Naive B cell (primary cell): ENCODE data around the gene ADSL. TPM values are rescaled to one million over a fixed set of nuclear protein-coding genes. Genes with fewer than 3 reads are reported as not detected.

Experiments
- ATAC-seq, 2 donors: fragments of 150-1000 bp; cut with Tn5 transposase; 2 replicates each; pipeline ENCODE4 v1.10.0; 2021; ENCODE audit warnings: low read depth in 2 of 2, mild to moderate bottlenecking in 2 of 2, moderate library complexity in 2 of 2
- DNase-seq: peaks from one replicate; pipeline ENCODE4 v3.0.0; 2022
- H3K27ac Mint-ChIP-seq, 6 donors: one replicate each; pipeline ENCODE4 v1.8.0; 2020 to 2022; ENCODE audit warnings: mild to moderate bottlenecking in 6 of 6, mixed read lengths in 6 of 6, moderate library complexity in 5 of 6, inconsistent platforms in 2 of 6
- H3K27me3 Mint-ChIP-seq, 3 donors: one replicate each; pipeline ENCODE4 v1.8.0; 2021 to 2022; ENCODE audit warnings: mixed read lengths in 3 of 3, mild to moderate bottlenecking in 1 of 3
- H3K36me3 Mint-ChIP-seq, 2 donors: one replicate each; pipeline ENCODE4 v1.8.0; 2020 to 2022; ENCODE audit warnings: mixed read lengths in 2 of 2, inconsistent platforms in 1 of 2, mild to moderate bottlenecking in 1 of 2
- H3K4me1 Mint-ChIP-seq, 3 donors: one replicate each; pipeline ENCODE4 v1.8.0; 2020 to 2022; ENCODE audit warnings: mixed read lengths in 3 of 3, inconsistent platforms in 1 of 3, mild to moderate bottlenecking in 1 of 3, moderate library complexity in 1 of 3
- H3K4me3 Mint-ChIP-seq, 8 donors: one replicate each; pipeline ENCODE4 v1.8.0; 2020 to 2022; ENCODE audit warnings: mild to moderate bottlenecking in 8 of 8, mixed read lengths in 8 of 8, moderate library complexity in 8 of 8, inconsistent platforms in 2 of 8
- H3K9me3 Mint-ChIP-seq, 7 donors: one replicate each; pipeline ENCODE4 v1.8.0; 2020 to 2022; ENCODE audit warnings: mixed read lengths in 7 of 7, mild to moderate bottlenecking in 5 of 7, inconsistent platforms in 2 of 7, moderate library complexity in 1 of 7
- polyA plus RNA-seq, 6 donors: library from polyadenylated mRNA; unstranded; fragments of 300-500 nt; fragmentation: Illumina TruSeq; gene quantifications; one replicate each; pipeline ENCODE4 v1.2.3, GENCODE V29; 2021; ENCODE audit warnings: low read depth in 6 of 6

The ADSL gene
- polyA plus RNA-seq, 6 donors from 2014 or later, result 44.4 to 73.3 (median 55.6) TPM

DNA sequence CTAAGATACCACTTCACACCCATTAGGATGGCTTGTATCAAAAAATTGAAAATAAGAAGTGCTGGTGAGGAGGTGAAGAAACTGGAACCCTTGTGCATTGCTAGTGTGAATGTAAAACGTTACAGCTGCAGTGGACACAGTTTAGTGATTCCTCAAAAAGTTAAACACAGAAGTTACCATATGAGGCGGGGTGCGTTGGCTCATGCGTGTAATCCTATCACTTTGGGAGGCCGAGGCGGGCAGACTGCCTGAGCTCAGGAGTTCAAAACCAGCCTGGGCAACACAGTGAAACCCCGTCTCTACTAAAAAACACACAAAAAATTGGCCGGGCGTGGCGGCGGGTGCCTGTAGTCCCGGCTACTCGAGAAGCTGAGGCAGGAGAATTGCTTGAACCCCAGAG is 67.6 kb downstream of the ADSL start:
- peaks cover 52 to 78% (median 75%) of the 10 kb centered on the region in 3 donors for H3K4me1 Mint-ChIP-seq
- peak; percentile 50 to 54 for ATAC-seq
- no peaks in the 10 kb centered on the region for H3K27me3 Mint-ChIP-seq
- H3K27ac Mint-ChIP-seq, result peak overlapping the region; percentile 89 to 98 (median 98)
- peaks cover 0 to 5% of the 10 kb centered on the region in 2 donors for H3K36me3 Mint-ChIP-seq
- peak; percentile 60 for DNase-seq
- peak overlapping the region; percentile 78 to 94 (median 90) for H3K4me3 Mint-ChIP-seq
- H3K9me3 Mint-ChIP-seq, result peaks cover 0 to 1% (median 0%) of the 10 kb centered on the region in 7 donors

- peak overlapping the region; percentile 78 to 94 (median 90) for H3K4me3 Mint-ChIP-seq
- H3K9me3 Mint-ChIP-seq, result peaks cover 0 to 1% (median 0%) of the 10 kb centered on the region in 7 donors
- peak overlapping the region; percentile 89 to 98 (median 98) for H3K27ac Mint-ChIP-seq
- H3K4me1 Mint-ChIP-seq, result peaks cover 53 to 78% (median 72%) of the 10 kb centered on the region in 3 donors
- peaks cover 0 to 5% of the 10 kb centered on the region in 2 donors for H3K36me3 Mint-ChIP-seq
- no peaks in the 10 kb centered on the region for H3K27me3 Mint-ChIP-seq
- ATAC-seq (no peak), DNase-seq (no peak)
These were observed 68.0 kb downstream of the ADSL start for GRCh38 chr22:40414311-40414710.

DNA sequence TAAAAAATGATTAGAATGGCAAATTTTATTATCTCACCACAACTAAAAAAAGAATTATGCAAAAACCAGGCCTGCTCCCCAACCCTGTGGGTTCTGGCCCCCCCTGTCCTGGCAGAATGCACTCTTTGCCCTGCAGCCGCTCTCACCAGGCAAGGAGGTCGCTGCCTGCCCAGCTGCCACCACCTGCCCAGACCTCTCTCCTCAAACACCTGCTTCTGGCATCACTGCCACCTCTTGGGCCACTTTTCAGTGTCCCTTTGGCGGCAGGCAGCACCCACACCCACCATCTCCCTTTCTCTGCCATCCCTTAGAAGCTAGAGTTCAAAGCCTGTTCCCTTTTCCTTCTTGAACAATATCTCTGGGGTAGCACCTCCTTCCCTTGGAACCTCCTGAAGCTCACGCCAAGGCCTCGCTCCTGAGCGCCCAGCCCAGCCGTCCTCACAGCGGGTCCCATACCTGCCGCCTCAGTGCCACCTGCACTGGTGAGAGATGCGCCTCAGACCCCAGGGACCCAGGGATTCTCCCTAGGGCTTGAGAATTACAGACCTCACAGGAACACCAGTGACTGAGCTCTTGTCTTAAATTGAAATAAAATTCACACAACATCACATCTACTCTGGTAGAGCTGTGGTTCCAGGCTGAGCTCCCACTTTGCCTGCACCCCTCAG is 68.7 kb downstream of the ADSL start:
- Mint-ChIP-seq H3K9me3 (peaks cover 0 to 1% (median 0%) of the 10 kb centered on the region in 7 donors), H3K4me1 (peaks cover 56 to 83% (median 70%) of the 10 kb centered on the region in 3 donors), H3K27me3 (no peaks in the 10 kb centered on the region), H3K4me3 (peak overlapping the region; percentile 78 to 94 (median 90)), H3K27ac (peak overlapping the region; percentile 89 to 98 (median 98)), H3K36me3 (peaks cover 0 to 5% of the 10 kb centered on the region in 2 donors)
- peak; percentile 34 to 38 for ATAC-seq
- peak; percentile 56 for DNase-seq

- ATAC-seq (peak; percentile 26), DNase-seq (peak; percentile 39)
- Mint-ChIP-seq H3K4me1 (peaks cover 56 to 79% (median 66%) of the 10 kb centered on the region in 3 donors), H3K27ac (peak overlapping the region; percentile 86 to 98 (median 94)), H3K27me3 (no peaks in the 10 kb centered on the region), H3K36me3 (peaks cover 0 to 5% of the 10 kb centered on the region in 2 donors), H3K9me3 (peaks cover 0 to 1% (median 0%) of the 10 kb centered on the region in 7 donors), H3K4me3 (peak overlapping the region; percentile 78 to 94 (median 90))
These were observed 69.4 kb downstream of the ADSL start for GRCh38 chr22:40415531-40416266.

DNA sequence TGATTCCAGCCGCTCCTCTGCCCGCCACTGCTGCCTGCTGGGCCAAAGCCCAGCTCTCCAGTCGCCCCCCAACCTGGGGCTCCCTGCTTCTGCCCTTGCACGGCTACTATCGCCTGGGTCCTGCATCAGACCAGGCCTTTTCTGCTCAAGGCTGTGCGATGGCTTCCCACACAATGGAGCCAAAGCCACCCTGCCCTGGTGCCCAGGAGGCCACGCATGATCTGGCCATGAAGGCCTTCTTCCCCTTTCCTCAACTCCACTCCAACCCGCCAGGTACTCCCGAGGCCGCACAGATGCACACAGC is 69.9 kb downstream of the ADSL start:
- no peak for DNase-seq
- peaks cover 0 to 1% (median 0%) of the 10 kb centered on the region in 7 donors for H3K9me3 Mint-ChIP-seq
- peaks cover under 1 to 5% of the 10 kb centered on the region in 2 donors for H3K36me3 Mint-ChIP-seq

DNA sequence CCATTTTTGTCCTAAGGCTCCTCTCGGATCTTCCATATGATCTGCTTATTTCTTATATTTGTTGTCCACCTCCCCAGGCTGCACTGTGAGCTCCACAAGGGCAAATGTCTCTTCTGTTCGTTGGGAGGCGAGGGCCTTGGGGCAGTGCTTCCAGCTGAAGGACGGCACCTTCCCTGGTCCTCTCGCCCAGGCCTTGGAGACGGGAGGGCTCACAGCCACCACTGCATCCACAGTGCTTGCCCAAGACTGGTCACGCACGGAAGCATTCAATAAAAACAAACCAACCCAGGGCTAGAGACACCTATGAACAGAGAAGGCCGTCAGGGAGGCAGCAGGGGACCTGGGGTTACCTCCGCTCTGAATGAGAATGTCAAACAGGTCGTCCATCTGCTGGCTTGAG is 70.3 kb downstream of the ADSL start:
- H3K4me1 Mint-ChIP-seq, result peaks cover 56 to 77% (median 64%) of the 10 kb centered on the region in 3 donors
- H3K4me3 Mint-ChIP-seq, result peak overlapping the region; percentile 53 to 93 (median 86)
- H3K9me3 Mint-ChIP-seq, result peaks cover 0 to 1% (median 0%) of the 10 kb centered on the region in 7 donors
- peaks cover 5 to 8% of the 10 kb centered on the region in 2 donors for H3K36me3 Mint-ChIP-seq
- H3K27ac Mint-ChIP-seq, result peak overlapping the region; percentile 86 to 98 (median 96)
- no peaks in the 10 kb centered on the region for H3K27me3 Mint-ChIP-seq
- no peak for ATAC-seq
- no peak for DNase-seq

More for the DNA sequence above, 69.9 kb downstream of the ADSL start:
- no peaks in the 10 kb centered on the region for H3K27me3 Mint-ChIP-seq
- ATAC-seq, result no peak
- peaks cover 56 to 77% (median 65%) of the 10 kb centered on the region in 3 donors for H3K4me1 Mint-ChIP-seq
- peak overlapping the region; percentile 79 to 98 (median 93) for H3K27ac Mint-ChIP-seq
- peak overlapping the region; percentile 71 to 93 (median 86) for H3K4me3 Mint-ChIP-seq

DNA sequence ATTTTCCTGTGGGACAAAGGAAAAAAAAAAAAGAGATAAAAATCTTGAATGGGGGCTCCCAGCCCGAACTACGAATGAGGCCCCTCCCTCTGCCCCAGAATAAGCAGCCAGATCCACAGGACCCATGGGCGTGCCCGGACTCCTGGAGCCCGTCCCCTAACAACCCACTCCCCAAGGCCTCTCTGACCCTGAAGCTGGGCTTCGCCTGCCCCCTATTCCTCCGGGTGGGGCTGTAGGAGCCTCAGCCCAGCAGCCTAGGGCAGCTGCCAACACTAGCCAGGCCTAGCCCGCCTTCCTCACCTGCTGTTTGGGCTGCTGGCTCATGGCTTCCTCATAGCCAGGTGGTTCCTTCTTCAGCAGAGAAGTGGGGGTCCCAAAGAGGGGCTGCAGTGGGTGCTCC is 70.7 kb downstream of the ADSL start:
- H3K4me1 Mint-ChIP-seq, result peaks cover 56 to 77% (median 64%) of the 10 kb centered on the region in 3 donors
- H3K9me3 Mint-ChIP-seq, result peaks cover 0 to 1% (median 0%) of the 10 kb centered on the region in 7 donors
- H3K27ac Mint-ChIP-seq, result peak overlapping the region in 5 of 6 donors; percentile 89 to 98 (median 96)
- DNase-seq (no peak), ATAC-seq (no peak)
- H3K36me3 Mint-ChIP-seq, result peaks cover 9 to 12% of the 10 kb centered on the region in 2 donors
- H3K27me3 Mint-ChIP-seq, result no peaks in the 10 kb centered on the region
- peak overlapping the region in 7 of 8 donors; percentile 78 to 93 (median 87) for H3K4me3 Mint-ChIP-seq

DNA sequence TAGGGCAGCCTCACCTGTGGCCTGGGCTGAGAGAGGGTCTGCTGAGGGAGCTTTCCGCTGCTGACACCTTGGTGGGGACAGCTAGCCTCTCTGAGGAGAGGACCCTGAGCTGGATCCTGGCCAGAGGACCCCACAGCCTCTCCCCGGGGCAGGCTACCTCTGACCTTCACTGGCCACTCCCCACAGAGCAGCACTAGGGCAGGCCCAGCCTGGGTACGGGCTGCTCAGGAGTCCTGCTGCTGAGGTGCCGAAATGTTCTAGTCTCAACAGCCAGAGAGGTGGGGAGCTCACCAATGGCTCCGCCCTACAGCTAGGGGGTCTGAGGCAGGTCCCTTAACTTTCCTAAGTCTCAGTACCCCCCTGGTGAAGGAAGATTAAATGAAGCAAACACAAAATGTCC is 71.6 kb downstream of the ADSL start:
- Mint-ChIP-seq H3K27ac (peak overlapping the region in 3 of 6 donors; percentile 36 to 78 (median 63)), H3K9me3 (no peaks in the 10 kb centered on the region), H3K36me3 (peaks cover 14 to 17% of the 10 kb centered on the region in 2 donors), H3K4me1 (peaks cover 59 to 77% (median 63%) of the 10 kb centered on the region in 3 donors), H3K27me3 (no peaks in the 10 kb centered on the region), H3K4me3 (peak overlapping the region in 5 of 8 donors; percentile 6 to 75 (median 29))
- no peak for DNase-seq
- no peak for ATAC-seq

- Mint-ChIP-seq H3K27ac (peak overlapping the region in 3 of 6 donors; percentile 36 to 73 (median 63)), H3K4me3 (peak overlapping the region in 3 of 8 donors; percentile 6 to 75 (median 33)), H3K36me3 (peaks cover 19 to 24% of the 10 kb centered on the region in 2 donors), H3K4me1 (peaks cover 64 to 71% (median 67%) of the 10 kb centered on the region in 3 donors), H3K9me3 (no peaks in the 10 kb centered on the region), H3K27me3 (no peaks in the 10 kb centered on the region)
- ATAC-seq, result peak; percentile 19 to 21
- DNase-seq, result peak; percentile 39
These were observed 72.3 kb downstream of the ADSL start for GRCh38 chr22:40418366-40419201.

DNA sequence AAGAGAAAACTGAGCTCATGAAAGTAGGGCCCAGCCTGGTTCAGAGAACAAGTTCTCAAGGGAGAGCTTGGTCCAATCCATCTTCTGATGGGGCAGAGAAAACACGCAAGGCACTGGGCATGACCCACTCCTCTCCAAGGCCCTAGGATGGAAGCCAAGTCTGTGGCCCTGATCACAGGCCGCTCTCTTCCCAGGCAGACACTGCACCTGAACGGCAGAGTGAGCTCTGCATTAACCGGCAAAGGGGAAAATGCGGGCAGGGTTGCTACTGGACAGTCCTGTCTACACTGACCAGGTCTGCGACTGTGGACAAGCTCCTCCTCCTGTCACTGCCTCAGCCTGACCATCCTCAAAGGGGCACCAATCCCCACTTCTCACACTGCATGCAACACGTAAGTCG is 73.4 kb downstream of the ADSL start:
- H3K36me3 Mint-ChIP-seq, result peaks cover 20 to 31% of the 10 kb centered on the region in 2 donors
- H3K27ac Mint-ChIP-seq, result peak overlapping the region in 2 of 6 donors; percentile 74 to 87
- no peaks in the 10 kb centered on the region for H3K9me3 Mint-ChIP-seq
- peaks cover 57 to 62% (median 58%) of the 10 kb centered on the region in 3 donors for H3K4me1 Mint-ChIP-seq
- ATAC-seq, result no peak
- peak overlapping the region in 2 of 8 donors; percentile 51 to 76 for H3K4me3 Mint-ChIP-seq
- no peaks in the 10 kb centered on the region for H3K27me3 Mint-ChIP-seq
- DNase-seq, result no peak

GRCh38 chr22:40420341-40421081 is 74.2 kb downstream of the ADSL start:
- ATAC-seq (no peak), DNase-seq (no peak)
- H3K4me3 Mint-ChIP-seq, result no peak overlapping the region
- no peaks in the 10 kb centered on the region for H3K27me3 Mint-ChIP-seq
- peaks cover 53 to 56% (median 55%) of the 10 kb centered on the region in 3 donors for H3K4me1 Mint-ChIP-seq
- H3K9me3 Mint-ChIP-seq, result no peaks in the 10 kb centered on the region
- peak overlapping the region in 2 of 6 donors; percentile 69 to 87 for H3K27ac Mint-ChIP-seq
- H3K36me3 Mint-ChIP-seq, result peaks cover 20 to 34% of the 10 kb centered on the region in 2 donors

GRCh38 chr22:40421082-40421350 is 74.7 kb downstream of the ADSL start:
- no peak for DNase-seq
- H3K4me3 Mint-ChIP-seq, result no peak overlapping the region
- H3K4me1 Mint-ChIP-seq, result peaks cover 48 to 52% (median 50%) of the 10 kb centered on the region in 3 donors
- ATAC-seq, result no peak
- H3K36me3 Mint-ChIP-seq, result peaks cover 20 to 37% of the 10 kb centered on the region in 2 donors
- H3K27ac Mint-ChIP-seq, result peak overlapping the region in 1 of 6 donors; percentile 5
- H3K27me3 Mint-ChIP-seq, result no peaks in the 10 kb centered on the region
- no peaks in the 10 kb centered on the region for H3K9me3 Mint-ChIP-seq
